Kidney (tissue), 14 donors: ENCODE results near the gene CDC6. TPM values are rescaled to one million over a fixed set of nuclear protein-coding genes. Genes with fewer than 3 reads are reported as not detected.

ENCODE experiments used
- DNase-seq, 5 donors: peaks; one replicate each; pipeline ENCODE4 v3.0.0-alpha.2; 2013 to 2020
- FAIRE-seq: peaks from 2 replicates; lab custom pipeline; 2012; peaks lifted over from hg19 to GRCh38; lab: Jason Lieb, UNC
- H3K27ac ChIP-seq, 2 donors: one replicate each; pipeline ENCODE4 v1.7.0; 2013; ENCODE audit warnings: low read depth in 2 of 2, low read length in 2 of 2, inconsistent platforms in 1 of 2
- H3K27me3 ChIP-seq: one replicate; pipeline ENCODE4 v1.7.1; 2013; ENCODE audit warnings: low read length, inconsistent platforms; ENCODE audit not compliant: control insufficient read depth, insufficient read depth
- H3K36me3 ChIP-seq, 3 donors: one replicate each; pipeline versions ENCODE4 v1.7.0 to v1.7.1; 2013; ENCODE audit warnings: low read length in 3 of 3, control low read depth in 1 of 3, inconsistent platforms in 1 of 3; ENCODE audit not compliant: insufficient read depth in 3 of 3, control insufficient read depth in 2 of 3
- H3K4me1 ChIP-seq, 3 donors: one replicate each; pipeline versions ENCODE4 v1.7.0 to v1.7.1; 2013; ENCODE audit warnings: low read length in 3 of 3, inconsistent platforms in 1 of 3, low read depth in 1 of 3; ENCODE audit not compliant: control insufficient read depth in 2 of 3, insufficient read depth in 2 of 3
- H3K4me3 ChIP-seq, 3 donors: one replicate each; pipeline versions ENCODE4 v1.7.0 to v1.8.1; 2013; ENCODE audit warnings: low read length in 3 of 3, control low read depth in 1 of 3, inconsistent platforms in 1 of 3
- H3K9ac ChIP-seq, 3 donors: one replicate each; pipeline versions ENCODE4 v1.7.0 to v1.7.1; 2013; ENCODE audit warnings: low read length in 3 of 3, control low read depth in 1 of 3, inconsistent platforms in 1 of 3
- H3K9me3 ChIP-seq, 3 donors: one replicate each; pipeline versions ENCODE4 v1.7.0 to v1.7.1; 2013; ENCODE audit warnings: low read length in 3 of 3, control low read depth in 1 of 3, inconsistent platforms in 1 of 3; ENCODE audit not compliant: control insufficient read depth in 2 of 3, insufficient read depth in 1 of 3
- CTCF ChIP-seq: IDR thresholded peaks from 3 replicates; pipeline ENCODE4 v1.5.1; 2012; ENCODE audit warnings: mild to moderate bottlenecking, moderate library complexity, borderline replicate concordance; ENCODE audit not compliant: insufficient read depth; ENCODE audit errors: extremely low read depth
- intact Hi-C: fragments of 100-400 bp; cut with DNase I; formaldehyde crosslinking; loops from one replicate; pipeline ENCODE4 v1.11.1; 2022
- polyA plus RNA-seq: library from polyadenylated mRNA; stranded (reverse); fragments of 350-450 nt; fragmentation: Illumina TruSeq; extraction: RNeasy Lipid Tissue Mini Kit (QIAGEN cat#74804); gene quantifications from one replicate; pipeline ENCODE4 v1.2.3, GENCODE V29; 2014; ENCODE audit warnings: low read depth, low replicate concordance; ENCODE audit not compliant: insufficient read depth
- total RNA-seq: library from RNA; stranded (reverse); fragmentation: NEBNext Ultra II Directional; extraction: Animal tissue kit (Norgen Biotek cat#: 25700); gene quantifications from one replicate; pipeline ENCODE4 v1.2.1, GENCODE V29; 2021
- donor health status: control.
- donor health status: control.
- donor health status: control.
- donor health status: control.
- donor health status: control.
- donor health status: DM: yes; HTN: yes; CAD: no.
- donor health status: Normal renal cell carcinoma (clear cell type).

The CDC6 gene
- total and polyA plus RNA-seq, 2 donors from 2014 or later: 0.49 to 1.7 TPM

- Histone ChIP-seq H3K27ac (peak overlapping the region in 1 of 2 donors; percentile 74), H3K9me3 (no peaks in the 10 kb centered on the region), H3K4me1 (peaks cover 4 to 83% (median 66%) of the 10 kb centered on the region in 3 donors), H3K27me3 (no peaks in the 10 kb centered on the region), H3K9ac (peak overlapping the region in 1 of 3 donors; percentile 22), H3K36me3 (peaks cover 3 to 34% (median 16%) of the 10 kb centered on the region in 3 donors), H3K4me3 (peak overlapping the region in 1 of 3 donors; percentile 39)
- no peak for TF ChIP-seq CTCF
- intact Hi-C loops: no loop called here
- FAIRE-seq: no peak
- no peak for DNase-seq
These were observed 61.1 kb downstream of the CDC6 start for GRCh38 chr17:40348562-40349476.

GRCh38 chr17:40349477-40349894, 61.8 kb downstream of the CDC6 start:
- Histone ChIP-seq H3K9ac (no peak overlapping the region), H3K4me3 (no peak overlapping the region), H3K27me3 (no peaks in the 10 kb centered on the region), H3K4me1 (peaks cover 4 to 78% (median 64%) of the 10 kb centered on the region in 3 donors), H3K36me3 (peaks cover 3 to 37% (median 16%) of the 10 kb centered on the region in 3 donors), H3K9me3 (no peaks in the 10 kb centered on the region), H3K27ac (no peak overlapping the region)
- intact Hi-C loops: no loop called here
- DNase-seq (no peak), FAIRE-seq (no peak)
- no peak for TF ChIP-seq CTCF

GRCh38 chr17:40349895-40350688, 62.4 kb downstream of the CDC6 start:
- Histone ChIP-seq H3K4me1 (peaks cover 4 to 77% (median 59%) of the 10 kb centered on the region in 3 donors), H3K27ac (peak overlapping the region in 1 of 2 donors; percentile 1), H3K9ac (no peak overlapping the region), H3K27me3 (no peaks in the 10 kb centered on the region), H3K36me3 (peaks cover 3 to 40% (median 16%) of the 10 kb centered on the region in 3 donors), H3K4me3 (peak overlapping the region in 1 of 3 donors; percentile 24), H3K9me3 (no peaks in the 10 kb centered on the region)
- DNase-seq: peak in 4 of 5 donors; percentile 89 to 93 (median 92)
- intact Hi-C loops: loop anchor here (5.0 kb wide), 1 partner anchor 43 kb away; the partner anchor contains the start of gene RARA
- TF ChIP-seq CTCF: no peak
- no peak for FAIRE-seq
